ENCODE results near the gene TBX5.

TBX5 gene

DNA sequence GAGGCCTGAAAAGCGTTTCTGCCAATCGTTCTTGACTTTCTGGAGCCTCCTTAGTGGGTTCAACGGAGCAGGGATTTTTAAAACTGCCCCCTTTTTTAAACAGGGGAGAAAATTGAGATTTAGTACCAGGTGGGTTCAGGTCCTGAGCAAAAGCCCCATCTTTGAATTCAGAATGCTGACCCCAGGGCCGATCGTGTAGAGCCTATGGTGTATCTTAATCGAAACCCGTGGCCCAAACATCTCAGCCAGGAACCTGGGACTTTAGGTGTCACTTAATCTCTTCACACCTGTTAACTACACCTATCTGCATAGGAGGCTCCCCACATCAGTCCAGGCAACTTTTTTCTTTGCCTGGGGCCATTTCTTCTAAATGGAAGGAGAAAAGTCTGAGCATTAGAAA is 6.4 kb upstream of the TBX5 start:
- H3K4me3 ChIP-seq (ENCODE audit: low read length): no peak overlapping the region

DNA sequence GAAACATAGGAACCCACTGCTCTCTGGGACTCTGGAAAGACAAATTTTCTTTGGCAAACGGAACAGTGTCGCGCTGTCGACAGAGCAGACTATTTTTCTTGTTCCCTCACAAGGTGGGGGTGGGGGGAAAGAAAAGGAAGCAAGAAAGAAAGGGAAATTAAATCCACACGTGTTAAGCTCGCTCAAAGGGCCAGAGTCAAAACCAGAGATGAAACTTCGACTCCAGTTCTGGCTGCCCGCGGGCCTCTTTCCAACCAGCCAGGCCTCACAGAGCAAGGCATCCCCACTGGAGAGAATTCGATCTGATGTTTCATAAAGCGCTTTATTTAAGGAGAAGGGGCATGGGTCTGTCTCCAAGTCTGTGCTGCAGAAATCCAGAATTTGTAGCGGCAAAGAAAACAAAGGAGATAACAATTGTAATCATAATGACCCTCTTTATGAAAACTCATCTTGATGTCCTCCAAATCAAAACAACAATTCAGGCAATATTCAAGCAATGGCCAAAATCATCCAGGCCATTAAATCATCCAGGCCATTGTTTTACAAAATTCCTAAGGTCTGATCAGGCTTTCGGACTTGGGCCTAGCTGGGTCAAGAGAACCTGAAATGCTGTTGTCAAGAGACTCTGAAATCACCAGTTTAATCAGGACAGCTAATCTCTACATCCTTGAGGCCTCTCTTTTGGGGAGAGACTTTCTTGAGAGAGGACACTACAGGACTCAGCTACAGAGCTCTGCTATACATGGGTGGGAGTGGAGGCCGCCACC is 5.3 kb upstream of the TBX5 start:
- H3K4me3 ChIP-seq (ENCODE audit: low read length): no peak overlapping the region
- peaks cover 6% of the 10 kb centered on the region for H3K4me1 ChIP-seq (ENCODE audit: control insufficient read depth, insufficient read depth, low read length)
- no peaks in the 10 kb centered on the region for H3K36me3 ChIP-seq (ENCODE audit: control insufficient read depth, insufficient read depth, low read length)
- peaks cover 100% of the 10 kb centered on the region for H3K27me3 ChIP-seq (ENCODE audit: control insufficient read depth, insufficient read depth, low read length)
- no peak for DNase-seq (ENCODE audit: low read depth, low spot score)
- no CpG with 5 or more reads among the region's 14 CpGs for WGBS (ENCODE audit: insufficient coverage, insufficient read length)
- no peaks in the 10 kb centered on the region for H3K9me3 ChIP-seq (ENCODE audit: control insufficient read depth, insufficient read depth, low read length)
- no peak overlapping the region for H3K27ac ChIP-seq (ENCODE audit: low read length)

More for the DNA sequence above, 6.4 kb upstream of the TBX5 start:
- Histone ChIP-seq H3K4me1 (ENCODE audit: control insufficient read depth, insufficient read depth, low read length) (peaks cover 4% of the 10 kb centered on the region), H3K36me3 (ENCODE audit: control insufficient read depth, insufficient read depth, low read length) (no peaks in the 10 kb centered on the region), H3K9me3 (ENCODE audit: control insufficient read depth, insufficient read depth, low read length) (no peaks in the 10 kb centered on the region), H3K27ac (ENCODE audit: low read length) (no peak overlapping the region), H3K27me3 (ENCODE audit: control insufficient read depth, insufficient read depth, low read length) (peaks cover 99% of the 10 kb centered on the region)
- no peak for DNase-seq (ENCODE audit: low read depth, low spot score)
- WGBS (ENCODE audit: insufficient coverage, insufficient read length): no CpG with 5 or more reads among the region's 7 CpGs

DNA sequence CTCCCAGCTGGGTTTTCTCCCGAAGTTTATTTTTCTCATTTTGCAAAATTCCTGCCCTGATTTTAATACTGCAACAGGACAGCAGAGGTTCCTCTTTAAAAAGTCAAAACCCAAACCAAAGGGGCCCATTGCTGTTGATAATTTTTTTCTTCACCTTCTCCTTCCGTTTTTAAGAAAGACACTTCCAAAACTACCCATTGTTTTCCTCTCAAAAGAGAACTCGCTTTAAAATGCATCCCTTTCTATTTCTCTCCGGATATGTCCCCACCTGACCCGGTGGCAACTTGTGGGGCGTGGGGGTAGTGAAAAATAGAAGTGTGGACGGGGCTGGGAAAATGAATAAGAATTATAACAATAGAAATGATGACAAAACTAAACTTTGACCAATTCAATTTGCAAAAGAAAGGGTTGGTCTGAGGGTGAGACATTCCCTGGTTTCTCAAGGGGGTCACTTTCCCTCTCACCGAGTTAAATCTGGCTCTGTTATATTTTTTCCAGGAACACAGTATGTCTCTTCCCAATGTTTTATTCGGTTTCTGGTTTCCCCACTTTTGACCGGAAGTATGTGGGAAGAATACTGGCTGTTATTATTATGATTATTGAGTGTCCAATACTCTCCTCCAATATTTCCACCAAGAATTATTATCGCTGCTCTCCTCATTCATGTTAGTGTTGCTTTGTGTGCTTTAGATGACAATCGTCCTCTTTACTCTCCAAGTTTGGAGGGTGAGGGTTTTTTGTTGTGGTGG is 4.1 kb upstream of the TBX5 start:
- H3K27me3 ChIP-seq (ENCODE audit: control insufficient read depth, insufficient read depth, low read length): peaks cover 100% of the 10 kb centered on the region
- H3K4me1 ChIP-seq (ENCODE audit: control insufficient read depth, insufficient read depth, low read length): peaks cover 8% of the 10 kb centered on the region
- WGBS (ENCODE audit: insufficient coverage, insufficient read length): no CpG with 5 or more reads among the region's 12 CpGs

DNA sequence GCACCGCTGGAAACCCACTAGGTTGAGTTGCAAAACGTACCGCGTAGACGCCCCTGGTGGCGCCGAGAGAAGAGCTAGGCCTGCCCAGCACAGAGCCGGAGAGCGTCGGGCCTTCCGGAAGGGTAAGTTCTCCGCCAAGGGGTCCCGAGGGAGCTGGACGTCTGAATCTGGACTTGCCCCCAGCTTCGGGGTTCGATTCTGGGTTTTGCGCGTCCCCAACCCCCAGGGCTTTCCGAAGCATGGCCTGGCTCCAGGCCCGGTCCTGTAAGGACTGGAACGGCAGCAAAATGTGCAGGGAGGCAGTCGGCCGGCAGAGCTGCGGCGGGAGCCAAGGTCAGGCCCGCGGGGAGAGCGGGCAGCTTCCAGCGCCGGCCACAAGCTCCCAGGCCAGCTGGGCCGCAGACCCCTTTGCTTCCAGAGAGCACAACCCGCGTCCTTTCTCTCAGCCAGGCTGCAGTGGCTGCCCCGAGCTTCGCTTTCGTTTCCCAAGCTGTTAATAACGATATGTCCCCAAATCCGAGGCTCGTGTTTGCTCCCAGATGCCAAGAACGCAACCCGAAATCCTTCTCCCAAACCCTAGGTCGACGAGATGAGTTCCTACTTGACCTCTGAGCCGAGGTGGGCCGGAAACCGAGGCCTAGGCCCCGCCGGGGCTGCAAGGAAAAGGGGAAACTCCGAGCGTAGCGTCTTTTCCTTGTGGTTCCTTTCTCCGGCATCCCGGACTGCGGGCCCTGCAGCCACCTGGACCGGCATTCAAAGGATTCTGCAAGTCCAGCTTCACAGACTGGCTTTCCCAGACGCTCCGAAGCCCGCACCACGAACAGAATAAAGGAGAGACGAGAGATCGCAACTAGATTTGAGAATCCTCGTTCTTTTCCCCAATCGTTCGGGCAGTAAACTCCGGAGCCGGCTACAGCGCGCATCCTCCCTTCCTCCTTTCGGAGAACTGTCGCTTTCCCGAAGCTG is 3.2 kb upstream of the TBX5 start:
- H3K9me3 ChIP-seq (ENCODE audit: control insufficient read depth, insufficient read depth, low read length): no peaks in the 10 kb centered on the region
- WGBS (ENCODE audit: insufficient coverage, insufficient read length): no CpG with 5 or more reads among the region's 71 CpGs
- H3K4me3 ChIP-seq (ENCODE audit: low read length): no peak overlapping the region
- no peak for DNase-seq (ENCODE audit: low read depth, low spot score)
- no peaks in the 10 kb centered on the region for H3K36me3 ChIP-seq (ENCODE audit: control insufficient read depth, insufficient read depth, low read length)
- H3K27ac ChIP-seq (ENCODE audit: low read length): no peak overlapping the region
- H3K4me1 ChIP-seq (ENCODE audit: control insufficient read depth, insufficient read depth, low read length): peaks cover 8% of the 10 kb centered on the region
- H3K27me3 ChIP-seq (ENCODE audit: control insufficient read depth, insufficient read depth, low read length): peaks cover 100% of the 10 kb centered on the region

More for the DNA sequence above, 4.1 kb upstream of the TBX5 start:
- DNase-seq (ENCODE audit: low read depth, low spot score): no peak
- no peaks in the 10 kb centered on the region for H3K36me3 ChIP-seq (ENCODE audit: control insufficient read depth, insufficient read depth, low read length)
- H3K9me3 ChIP-seq (ENCODE audit: control insufficient read depth, insufficient read depth, low read length): no peaks in the 10 kb centered on the region
- H3K27ac ChIP-seq (ENCODE audit: low read length): no peak overlapping the region
- H3K4me3 ChIP-seq (ENCODE audit: low read length): no peak overlapping the region

DNA sequence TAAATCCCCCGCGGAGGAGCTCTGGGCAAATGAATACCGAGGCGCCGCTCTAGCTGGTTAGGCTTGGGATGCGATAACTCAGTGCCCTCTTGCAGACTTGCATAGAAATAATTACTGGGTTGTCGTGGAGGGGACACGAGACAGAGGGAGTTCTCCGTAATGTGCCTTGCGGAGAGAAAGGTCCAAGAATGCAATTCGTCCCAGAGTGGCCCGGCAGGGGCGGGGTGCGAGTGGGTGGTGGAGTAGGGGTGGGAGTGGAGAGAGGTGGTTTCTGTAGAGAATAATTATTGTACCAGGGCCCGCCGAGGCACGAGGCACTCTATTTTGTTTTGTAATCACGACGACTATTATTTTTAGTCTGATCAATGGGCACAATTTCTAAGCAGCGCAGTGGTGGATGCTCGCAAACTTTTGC is 2.5 kb upstream of the TBX5 start:
- H3K27me3 ChIP-seq (ENCODE audit: control insufficient read depth, insufficient read depth, low read length): peaks cover 100% of the 10 kb centered on the region
- DNase-seq (ENCODE audit: low read depth, low spot score): no peak
- WGBS (ENCODE audit: insufficient coverage, insufficient read length): no CpG with 5 or more reads among the region's 21 CpGs
- H3K9me3 ChIP-seq (ENCODE audit: control insufficient read depth, insufficient read depth, low read length): no peaks in the 10 kb centered on the region
- no peaks in the 10 kb centered on the region for H3K36me3 ChIP-seq (ENCODE audit: control insufficient read depth, insufficient read depth, low read length)
- no peak overlapping the region for H3K27ac ChIP-seq (ENCODE audit: low read length)
- H3K4me1 ChIP-seq (ENCODE audit: control insufficient read depth, insufficient read depth, low read length): peaks cover 8% of the 10 kb centered on the region
- H3K4me3 ChIP-seq (ENCODE audit: low read length): no peak overlapping the region

DNA sequence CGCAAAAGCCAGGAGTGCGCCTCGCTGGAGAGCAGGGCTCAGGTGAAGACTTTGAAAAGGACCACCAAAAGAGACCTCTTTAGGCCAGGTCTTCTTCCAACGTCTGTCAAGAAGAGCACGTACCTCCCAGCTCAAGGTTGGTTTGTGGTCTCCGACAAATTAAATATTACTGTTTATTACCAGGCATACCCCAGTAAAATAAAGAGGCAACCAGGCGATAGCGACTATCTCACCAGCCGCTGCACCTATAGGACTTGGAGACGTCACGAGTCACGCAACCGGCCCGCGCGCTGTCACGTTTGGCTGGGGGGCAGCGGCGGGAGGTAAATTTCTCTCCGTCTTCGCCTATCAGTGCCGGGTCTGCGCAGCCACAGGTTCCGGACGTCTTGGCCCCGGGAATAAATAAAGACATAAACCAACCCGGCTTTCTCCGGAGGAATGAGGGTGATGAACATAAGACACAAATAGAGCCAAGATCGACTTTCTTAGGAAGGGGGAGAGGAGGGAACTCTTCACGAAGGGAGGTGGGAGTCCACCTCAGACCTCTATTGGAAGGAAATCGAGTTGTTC is 2.0 kb upstream of the TBX5 start:
- Histone ChIP-seq H3K36me3 (ENCODE audit: control insufficient read depth, insufficient read depth, low read length) (no peaks in the 10 kb centered on the region), H3K9me3 (ENCODE audit: control insufficient read depth, insufficient read depth, low read length) (no peaks in the 10 kb centered on the region), H3K27me3 (ENCODE audit: control insufficient read depth, insufficient read depth, low read length) (peaks cover 98% of the 10 kb centered on the region), H3K4me1 (ENCODE audit: control insufficient read depth, insufficient read depth, low read length) (peaks cover 8% of the 10 kb centered on the region), H3K27ac (ENCODE audit: low read length) (no peak overlapping the region), H3K4me3 (ENCODE audit: low read length) (no peak overlapping the region)
- no peak for DNase-seq (ENCODE audit: low read depth, low spot score)
- no CpG with 5 or more reads among the region's 31 CpGs for WGBS (ENCODE audit: insufficient coverage, insufficient read length)

DNA sequence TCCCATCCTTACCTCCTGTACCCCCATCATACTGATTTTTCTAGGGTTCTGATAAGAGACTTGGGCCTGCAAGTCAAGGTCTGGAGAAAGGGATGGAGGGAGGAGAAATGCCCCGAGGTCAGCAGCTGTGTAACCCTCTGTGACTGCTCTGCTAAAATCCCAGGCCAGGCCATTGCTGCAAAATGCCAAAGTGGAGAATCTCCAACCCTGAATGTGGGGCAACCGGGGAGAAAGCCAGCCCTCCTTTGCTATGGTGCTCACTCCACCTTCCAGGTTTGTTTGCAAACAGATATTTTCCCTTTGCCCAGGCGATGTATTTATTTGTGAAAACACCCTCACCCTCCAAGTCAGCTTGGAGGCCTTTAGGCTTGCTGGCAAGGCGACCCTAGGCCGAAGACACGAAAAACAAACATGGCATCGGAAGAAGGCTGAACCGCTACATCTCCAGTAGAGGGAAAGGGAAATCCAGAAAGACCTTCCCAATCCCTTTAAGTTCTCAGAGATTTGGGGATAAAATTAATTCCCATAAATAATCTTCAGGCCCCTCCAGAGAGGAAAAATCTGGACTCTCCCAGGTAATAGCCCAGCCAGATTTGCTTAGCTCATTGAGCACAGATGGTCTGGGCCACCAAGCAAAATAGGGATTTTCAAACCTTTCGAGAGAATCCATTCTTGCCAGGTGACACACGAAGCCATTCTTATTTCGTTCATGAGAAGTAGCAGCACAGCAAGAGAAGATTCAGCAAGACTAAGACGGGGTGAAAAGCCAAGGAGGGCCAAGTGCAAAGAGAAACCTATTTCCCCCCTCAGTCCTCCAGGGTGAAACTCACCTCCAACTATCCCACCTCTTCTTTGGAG is 1.3 kb upstream of the TBX5 start:
- Histone ChIP-seq H3K27ac (ENCODE audit: low read length) (no peak overlapping the region), H3K4me3 (ENCODE audit: low read length) (no peak overlapping the region), H3K4me1 (ENCODE audit: control insufficient read depth, insufficient read depth, low read length) (peaks cover 8% of the 10 kb centered on the region), H3K36me3 (ENCODE audit: control insufficient read depth, insufficient read depth, low read length) (no peaks in the 10 kb centered on the region), H3K9me3 (ENCODE audit: control insufficient read depth, insufficient read depth, low read length) (no peaks in the 10 kb centered on the region), H3K27me3 (ENCODE audit: control insufficient read depth, insufficient read depth, low read length) (peaks cover 98% of the 10 kb centered on the region)
- no CpG with 5 or more reads among the region's 12 CpGs for WGBS (ENCODE audit: insufficient coverage, insufficient read length)
- DNase-seq (ENCODE audit: low read depth, low spot score): no peak

DNA sequence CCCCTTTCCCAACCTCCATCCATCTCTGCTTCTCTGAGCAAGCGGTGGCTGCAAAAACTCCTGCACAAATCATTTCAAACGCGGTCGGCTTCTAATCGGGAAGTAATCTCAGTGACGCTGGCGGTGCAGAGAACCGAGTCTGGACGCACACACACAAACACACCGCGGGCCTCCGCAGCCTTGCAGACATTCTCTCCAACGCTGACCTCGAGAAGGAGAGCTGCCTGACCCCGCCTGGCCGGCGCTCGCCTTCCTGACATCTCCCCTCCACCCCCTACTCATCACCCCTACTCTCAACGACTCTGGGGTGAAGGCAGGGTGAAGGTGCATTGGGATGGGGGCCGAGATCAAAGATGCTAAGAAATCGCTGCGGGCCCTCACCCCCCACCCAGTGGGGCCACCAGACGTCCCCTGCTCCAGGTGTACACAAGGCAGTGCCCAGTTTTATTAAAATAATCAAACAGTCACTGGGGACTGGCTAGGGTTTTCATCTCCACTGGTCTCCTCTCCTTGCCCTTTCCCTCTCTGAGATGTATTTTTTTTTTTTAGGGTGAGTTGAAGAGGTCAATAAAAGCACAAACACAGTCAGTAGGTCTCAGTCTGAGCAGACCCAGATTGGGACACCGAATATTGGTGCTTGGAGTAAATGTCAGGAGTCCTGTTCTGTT is 506 bp upstream of the TBX5 start:
- H3K9me3 ChIP-seq (ENCODE audit: control insufficient read depth, insufficient read depth, low read length): no peaks in the 10 kb centered on the region
- H3K4me1 ChIP-seq (ENCODE audit: control insufficient read depth, insufficient read depth, low read length): peaks cover 8% of the 10 kb centered on the region
- H3K4me3 ChIP-seq (ENCODE audit: low read length): no peak overlapping the region
- H3K27ac ChIP-seq (ENCODE audit: low read length): no peak overlapping the region
- no peak for DNase-seq (ENCODE audit: low read depth, low spot score)
- peaks cover 98% of the 10 kb centered on the region for H3K27me3 ChIP-seq (ENCODE audit: control insufficient read depth, insufficient read depth, low read length)
- WGBS (ENCODE audit: insufficient coverage, insufficient read length): no CpG with 5 or more reads among the region's 24 CpGs
- no peaks in the 10 kb centered on the region for H3K36me3 ChIP-seq (ENCODE audit: control insufficient read depth, insufficient read depth, low read length)

DNA sequence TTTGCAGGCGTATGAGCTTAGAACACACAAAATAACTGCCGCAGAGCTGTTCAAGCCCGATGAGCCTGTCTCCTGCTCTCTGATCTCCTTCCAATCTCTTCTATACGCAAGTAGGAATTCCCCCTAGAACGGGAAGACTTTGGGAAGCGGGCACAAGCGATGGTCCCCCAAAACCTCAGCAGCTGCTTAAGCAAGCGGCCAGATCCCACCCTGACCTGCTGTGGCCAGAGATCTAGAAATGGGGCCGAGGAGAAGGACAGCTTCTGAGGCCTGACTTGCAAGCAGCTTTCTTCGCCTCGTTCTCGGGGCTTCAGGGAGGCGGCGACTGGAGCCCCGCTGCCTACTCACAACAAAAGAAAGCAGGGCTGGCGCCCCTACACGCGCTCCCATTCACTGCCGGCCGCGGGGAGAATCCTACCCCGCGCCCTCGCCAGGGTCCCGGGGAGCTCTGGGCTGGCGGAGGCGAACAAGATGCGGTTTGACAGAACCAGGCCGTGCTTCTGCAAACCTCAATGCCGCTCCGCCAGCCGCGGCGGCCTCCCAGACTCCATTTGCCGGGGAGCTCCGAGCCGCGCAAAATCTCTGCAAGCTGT is 922 bp downstream of the TBX5 start:
- H3K9me3 ChIP-seq (ENCODE audit: control insufficient read depth, insufficient read depth, low read length): no peaks in the 10 kb centered on the region
- no peak for DNase-seq (ENCODE audit: low read depth, low spot score)
- no peaks in the 10 kb centered on the region for H3K36me3 ChIP-seq (ENCODE audit: control insufficient read depth, insufficient read depth, low read length)
- peaks cover 10% of the 10 kb centered on the region for H3K4me1 ChIP-seq (ENCODE audit: control insufficient read depth, insufficient read depth, low read length)
- peaks cover 98% of the 10 kb centered on the region for H3K27me3 ChIP-seq (ENCODE audit: control insufficient read depth, insufficient read depth, low read length)
- no peak overlapping the region for H3K27ac ChIP-seq (ENCODE audit: low read length)
- no peak overlapping the region for H3K4me3 ChIP-seq (ENCODE audit: low read length)
- no CpG with 5 or more reads among the region's 38 CpGs for WGBS (ENCODE audit: insufficient coverage, insufficient read length)
